Measurements from ENCODE around the gene RNF31. TPM values are rescaled to one million over a fixed set of nuclear protein-coding genes. Genes with fewer than 3 reads are reported as not detected.

Gene RNF31
- polyA plus RNA-seq, 1 of the 3 experiments (the other 2 are of a cell fraction), result 19.2 TPM

GRCh38 chr14:24160850-24161804, 13.8 kb downstream of the RNF31 start, which contains the start of gene IRF9:
IRF9 (plus strand) TSS chr14:24161265; CDS start chr14:24162145, 880 bp downstream.
- H3K36me3 ChIP-seq (replicated peaks in 1 of 2; ENCODE audit: control insufficient read depth in 1 of 2, insufficient read depth in 2 of 2, low read length in 1 of 2), result peaks cover 33 to 61% of the 10 kb centered on the region in 2 experiments
- DNase-seq, result peak; percentile 95
- peaks cover 23% of the 10 kb centered on the region for H3K79me2 ChIP-seq (ENCODE audit: insufficient read depth)
- POLR2A ChIA-PET, result interaction anchor here (0.8 to 5.2 kb wide), 15 partner anchors 10 to 109 kb away, joined by 3 to 50 read pairs (median 5); partner anchors contain the start of genes CARMIL3, DCAF11, EMC9 and IPO4
- peak within 1 kb of the TSS; percentile 75 to 77 for H3K4me3 ChIP-seq (ENCODE audit: low read depth in 2 of 2, low read length in 1 of 2)
- peak within 1 kb of the TSS; percentile 97 for H3K4me2 ChIP-seq
- H4K20me1 ChIP-seq (ENCODE audit: insufficient read depth), result peaks cover 4% of the 10 kb centered on the region; the same call in 1 of the 2 replicates
- no peaks in the 10 kb centered on the region for H3K27me3 ChIP-seq (ENCODE audit: insufficient read depth)
- H3K4me1 ChIP-seq (ENCODE audit: control insufficient read depth in 1 of 2, insufficient read depth in 2 of 2, low read depth in 1 of 2, low read length in 1 of 2), result peaks cover 4 to 22% of the 10 kb centered on the region in 2 experiments; a peak in 1 of 4 replicates
- H3K9me2 ChIP-seq, result no peaks in the 10 kb centered on the region
- WGBS (ENCODE audit: low lambda C conversion rate), result 1% methylated on average over 9 of the region's 12 CpGs
- peak within 1 kb of the TSS; percentile 30; the same call in 1 of the 2 replicates for H2AFZ ChIP-seq (ENCODE audit: low read depth)
- H3K9ac ChIP-seq, result peak within 1 kb of the TSS; percentile 79
- H3F3A ChIP-seq (replicated peaks; ENCODE audit: insufficient read depth), result peaks cover 17% of the 10 kb centered on the region
- no peaks in the 10 kb centered on the region for H3K9me3 ChIP-seq
- CTCF ChIA-PET, result interaction anchor here (0.6 to 3.5 kb wide), 42 partner anchors 9 to 857 kb away, joined by 3 to 38 read pairs (median 5); partner anchors contain the start of genes CARMIL3, CPNE6, DCAF11 and EMC9
- H3K27ac ChIP-seq (ENCODE audit: low read depth in 2 of 2, low read length in 1 of 2), result peak within 1 kb of the TSS; percentile 67 to 96
- TF ChIP-seq USF1 (IDR thresholded peaks at IDR 0.05; ENCODE audit: borderline replicate concordance, low read depth) (peak; percentile 95), RAD21 (IDR thresholded peaks at IDR 0.05; ENCODE audit: low read length) (peak; percentile 76), JUND (IDR thresholded peaks at IDR 0.05) (no peak), RCOR1 (IDR thresholded peaks at IDR 0.05; ENCODE audit: low read length) (peak; percentile 79), TEAD4 (IDR thresholded peaks at IDR 0.05; ENCODE audit: borderline replicate concordance, insufficient read depth) (0 out of 2 replicates have a peak, but pooled peaks have one; percentile 58), SMC3 (IDR thresholded peaks at IDR 0.05; ENCODE audit: low read depth, low read length) (peak; percentile 63), MXI1 (IDR thresholded peaks at IDR 0.05; ENCODE audit: low read depth, low read length) (peak; percentile 98), CHD2 (IDR thresholded peaks at IDR 0.05; ENCODE audit: low read length, partially characterized antibody) (peak; percentile 88), TCF12 (IDR thresholded peaks at IDR 0.05) (peak; percentile 72; the same call in 1 of the 2 replicates), FOSL2 (IDR thresholded peaks at IDR 0.05; ENCODE audit: borderline replicate concordance, low read depth) (no peak; the same call in 1 of the 2 replicates), FOXJ3 (CRISPR knock-in tag; IDR thresholded peaks at IDR 0.05) (peak; percentile 45; the same call in 1 of the 2 replicates), YY1 (IDR thresholded peaks at IDR 0.05; ENCODE audit: low read depth) (no peak), EP300 (IDR thresholded peaks at IDR 0.05; ENCODE audit: borderline replicate concordance in 1 of 2, low read depth in 1 of 2, low read length in 1 of 2) (peak; percentile 18 to 62; a peak in 3 of 4 replicates), GABPA (IDR thresholded peaks at IDR 0.05; ENCODE audit: low read depth) (no peak), NRF1 (IDR thresholded peaks at IDR 0.05; ENCODE audit: low read depth, low read length) (no peak), POLR2AphosphoS5 (IDR thresholded peaks at IDR 0.05; ENCODE audit: low read depth, low read length) (peak; percentile 91), NFIC (IDR thresholded peaks at IDR 0.05; ENCODE audit: borderline replicate concordance) (peak; percentile 94)
- TF ChIP-seq, protein P1, sequence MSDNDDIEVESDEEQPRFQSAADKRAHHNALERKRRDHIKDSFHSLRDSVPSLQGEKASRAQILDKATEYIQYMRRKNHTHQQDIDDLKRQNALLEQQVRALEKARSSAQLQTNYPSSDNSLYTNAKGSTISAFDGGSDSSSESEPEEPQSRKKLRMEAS (IDR thresholded peaks at IDR 0.05; ENCODE audit: low read depth), result peak; percentile 97
- TF ChIP-seq, protein P2, sequence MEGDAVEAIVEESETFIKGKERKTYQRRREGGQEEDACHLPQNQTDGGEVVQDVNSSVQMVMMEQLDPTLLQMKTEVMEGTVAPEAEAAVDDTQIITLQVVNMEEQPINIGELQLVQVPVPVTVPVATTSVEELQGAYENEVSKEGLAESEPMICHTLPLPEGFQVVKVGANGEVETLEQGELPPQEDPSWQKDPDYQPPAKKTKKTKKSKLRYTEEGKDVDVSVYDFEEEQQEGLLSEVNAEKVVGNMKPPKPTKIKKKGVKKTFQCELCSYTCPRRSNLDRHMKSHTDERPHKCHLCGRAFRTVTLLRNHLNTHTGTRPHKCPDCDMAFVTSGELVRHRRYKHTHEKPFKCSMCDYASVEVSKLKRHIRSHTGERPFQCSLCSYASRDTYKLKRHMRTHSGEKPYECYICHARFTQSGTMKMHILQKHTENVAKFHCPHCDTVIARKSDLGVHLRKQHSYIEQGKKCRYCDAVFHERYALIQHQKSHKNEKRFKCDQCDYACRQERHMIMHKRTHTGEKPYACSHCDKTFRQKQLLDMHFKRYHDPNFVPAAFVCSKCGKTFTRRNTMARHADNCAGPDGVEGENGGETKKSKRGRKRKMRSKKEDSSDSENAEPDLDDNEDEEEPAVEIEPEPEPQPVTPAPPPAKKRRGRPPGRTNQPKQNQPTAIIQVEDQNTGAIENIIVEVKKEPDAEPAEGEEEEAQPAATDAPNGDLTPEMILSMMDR (IDR thresholded peaks at IDR 0.05), result peak; percentile 95
- TF ChIP-seq, protein P3, sequence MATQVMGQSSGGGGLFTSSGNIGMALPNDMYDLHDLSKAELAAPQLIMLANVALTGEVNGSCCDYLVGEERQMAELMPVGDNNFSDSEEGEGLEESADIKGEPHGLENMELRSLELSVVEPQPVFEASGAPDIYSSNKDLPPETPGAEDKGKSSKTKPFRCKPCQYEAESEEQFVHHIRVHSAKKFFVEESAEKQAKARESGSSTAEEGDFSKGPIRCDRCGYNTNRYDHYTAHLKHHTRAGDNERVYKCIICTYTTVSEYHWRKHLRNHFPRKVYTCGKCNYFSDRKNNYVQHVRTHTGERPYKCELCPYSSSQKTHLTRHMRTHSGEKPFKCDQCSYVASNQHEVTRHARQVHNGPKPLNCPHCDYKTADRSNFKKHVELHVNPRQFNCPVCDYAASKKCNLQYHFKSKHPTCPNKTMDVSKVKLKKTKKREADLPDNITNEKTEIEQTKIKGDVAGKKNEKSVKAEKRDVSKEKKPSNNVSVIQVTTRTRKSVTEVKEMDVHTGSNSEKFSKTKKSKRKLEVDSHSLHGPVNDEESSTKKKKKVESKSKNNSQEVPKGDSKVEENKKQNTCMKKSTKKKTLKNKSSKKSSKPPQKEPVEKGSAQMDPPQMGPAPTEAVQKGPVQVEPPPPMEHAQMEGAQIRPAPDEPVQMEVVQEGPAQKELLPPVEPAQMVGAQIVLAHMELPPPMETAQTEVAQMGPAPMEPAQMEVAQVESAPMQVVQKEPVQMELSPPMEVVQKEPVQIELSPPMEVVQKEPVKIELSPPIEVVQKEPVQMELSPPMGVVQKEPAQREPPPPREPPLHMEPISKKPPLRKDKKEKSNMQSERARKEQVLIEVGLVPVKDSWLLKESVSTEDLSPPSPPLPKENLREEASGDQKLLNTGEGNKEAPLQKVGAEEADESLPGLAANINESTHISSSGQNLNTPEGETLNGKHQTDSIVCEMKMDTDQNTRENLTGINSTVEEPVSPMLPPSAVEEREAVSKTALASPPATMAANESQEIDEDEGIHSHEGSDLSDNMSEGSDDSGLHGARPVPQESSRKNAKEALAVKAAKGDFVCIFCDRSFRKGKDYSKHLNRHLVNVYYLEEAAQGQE (IDR thresholded peaks at IDR 0.05; ENCODE audit: low read depth, low read length), result no peak
- TF ChIP-seq, protein P4, sequence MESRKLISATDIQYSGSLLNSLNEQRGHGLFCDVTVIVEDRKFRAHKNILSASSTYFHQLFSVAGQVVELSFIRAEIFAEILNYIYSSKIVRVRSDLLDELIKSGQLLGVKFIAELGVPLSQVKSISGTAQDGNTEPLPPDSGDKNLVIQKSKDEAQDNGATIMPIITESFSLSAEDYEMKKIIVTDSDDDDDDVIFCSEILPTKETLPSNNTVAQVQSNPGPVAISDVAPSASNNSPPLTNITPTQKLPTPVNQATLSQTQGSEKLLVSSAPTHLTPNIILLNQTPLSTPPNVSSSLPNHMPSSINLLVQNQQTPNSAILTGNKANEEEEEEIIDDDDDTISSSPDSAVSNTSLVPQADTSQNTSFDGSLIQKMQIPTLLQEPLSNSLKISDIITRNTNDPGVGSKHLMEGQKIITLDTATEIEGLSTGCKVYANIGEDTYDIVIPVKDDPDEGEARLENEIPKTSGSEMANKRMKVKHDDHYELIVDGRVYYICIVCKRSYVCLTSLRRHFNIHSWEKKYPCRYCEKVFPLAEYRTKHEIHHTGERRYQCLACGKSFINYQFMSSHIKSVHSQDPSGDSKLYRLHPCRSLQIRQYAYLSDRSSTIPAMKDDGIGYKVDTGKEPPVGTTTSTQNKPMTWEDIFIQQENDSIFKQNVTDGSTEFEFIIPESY (IDR thresholded peaks at IDR 0.05; ENCODE audit: borderline replicate concordance, low read depth), result peak; percentile 66; the same call in 1 of the 2 replicates
- TF ChIP-seq, protein P5, sequence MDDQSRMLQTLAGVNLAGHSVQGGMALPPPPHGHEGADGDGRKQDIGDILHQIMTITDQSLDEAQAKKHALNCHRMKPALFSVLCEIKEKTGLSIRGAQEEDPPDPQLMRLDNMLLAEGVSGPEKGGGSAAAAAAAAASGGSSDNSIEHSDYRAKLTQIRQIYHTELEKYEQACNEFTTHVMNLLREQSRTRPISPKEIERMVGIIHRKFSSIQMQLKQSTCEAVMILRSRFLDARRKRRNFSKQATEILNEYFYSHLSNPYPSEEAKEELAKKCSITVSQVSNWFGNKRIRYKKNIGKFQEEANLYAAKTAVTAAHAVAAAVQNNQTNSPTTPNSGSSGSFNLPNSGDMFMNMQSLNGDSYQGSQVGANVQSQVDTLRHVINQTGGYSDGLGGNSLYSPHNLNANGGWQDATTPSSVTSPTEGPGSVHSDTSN (IDR thresholded peaks at IDR 0.05), result peak; percentile 45; the same call in 1 of the 2 replicates

Data from SK-N-SH (cell line).